NCI-H69 (cell line): Measurements from ENCODE around the gene PLCL1.

Experiments
- DNase-seq: peaks from one replicate; lab custom pipeline; 2025; lab: John Stamatoyannopoulos, UW

Gene PLCL1

DNA sequence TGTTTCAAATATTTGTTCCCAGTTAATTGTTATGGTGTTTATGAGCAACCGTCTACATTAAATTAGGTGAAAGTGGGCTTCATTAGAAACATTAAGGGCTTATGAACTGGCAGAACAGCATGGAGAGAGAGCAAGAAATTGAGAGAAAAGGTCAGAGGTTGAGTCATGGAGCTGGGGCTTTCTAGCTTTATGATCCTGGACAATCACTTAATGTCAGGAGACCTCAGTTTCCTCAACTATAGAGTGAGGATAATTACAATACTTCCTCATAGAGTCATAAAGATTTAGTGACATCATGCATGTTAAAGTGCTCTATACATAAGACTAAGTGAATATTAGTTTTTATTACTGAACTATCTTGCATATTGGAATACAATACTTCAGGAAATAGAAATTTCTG lies 83.9 kb downstream of the PLCL1 start:
- no peak for DNase-seq

DNA sequence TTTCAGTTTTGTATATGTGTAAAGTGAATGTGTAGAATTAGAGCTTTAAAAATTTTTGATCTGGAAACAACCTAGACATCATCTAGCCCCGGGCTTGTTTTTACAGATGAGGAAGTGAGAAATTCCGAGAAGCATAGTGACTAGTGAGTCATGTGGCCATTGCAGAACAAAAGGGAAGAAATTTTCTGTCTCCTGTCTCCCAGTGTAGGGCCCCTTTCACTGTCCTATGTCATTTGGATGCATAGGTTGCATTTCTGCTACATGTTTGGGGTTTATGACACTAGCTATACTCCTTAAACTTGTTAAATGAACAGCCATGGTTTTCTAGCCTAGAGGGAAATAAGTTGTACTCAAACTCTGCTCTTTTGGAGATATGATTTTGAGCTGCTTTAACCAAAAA lies 84.6 kb downstream of the PLCL1 start:
- peak; percentile 74 for DNase-seq

DNA sequence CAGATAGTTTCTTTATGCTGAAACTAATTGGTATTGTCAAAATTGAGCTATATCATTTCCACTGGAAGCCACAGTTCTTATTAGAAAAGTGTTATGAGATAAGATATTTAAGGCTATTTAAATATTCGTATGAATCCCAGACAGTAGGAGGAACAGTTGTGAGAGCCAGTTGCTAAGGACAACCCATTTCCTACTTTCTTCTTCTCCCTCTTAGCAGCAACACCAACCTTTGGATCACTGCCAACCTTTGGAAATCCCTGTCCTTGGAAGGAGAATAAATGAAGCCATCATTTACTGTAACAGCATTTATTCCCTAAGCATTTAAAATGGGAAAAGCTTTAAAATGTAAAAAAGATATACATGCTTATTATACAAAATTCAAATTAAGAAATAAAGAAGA lies 85.8 kb downstream of the PLCL1 start:
- peak; percentile 82 for DNase-seq

DNA sequence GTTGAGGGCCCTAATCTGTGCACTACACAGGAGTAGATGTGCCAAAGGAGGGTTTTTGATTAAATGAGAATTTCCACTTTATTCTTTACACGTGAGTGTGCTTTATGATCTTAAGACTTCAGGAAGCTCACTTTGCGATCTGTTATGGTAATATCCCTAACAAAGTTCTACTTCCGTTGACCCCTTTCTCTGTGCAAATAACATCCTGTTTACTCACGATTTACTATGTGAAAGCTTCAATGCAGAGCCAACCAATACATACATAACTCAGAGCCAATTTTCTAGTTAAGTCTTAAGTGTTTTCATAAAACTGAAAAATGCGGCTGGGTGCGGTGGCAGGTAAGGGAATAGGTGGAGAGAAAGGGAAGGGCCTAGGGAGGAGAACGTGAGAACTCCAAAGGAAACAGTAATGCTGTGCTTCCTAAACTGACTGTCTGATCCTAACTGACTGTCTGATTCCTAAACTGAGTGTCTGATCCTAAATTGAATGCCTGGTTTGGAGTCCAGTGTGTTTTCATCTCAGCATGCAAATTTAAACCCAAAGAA lies 87.6 kb downstream of the PLCL1 start:
- DNase-seq: peak; percentile 50

DNA sequence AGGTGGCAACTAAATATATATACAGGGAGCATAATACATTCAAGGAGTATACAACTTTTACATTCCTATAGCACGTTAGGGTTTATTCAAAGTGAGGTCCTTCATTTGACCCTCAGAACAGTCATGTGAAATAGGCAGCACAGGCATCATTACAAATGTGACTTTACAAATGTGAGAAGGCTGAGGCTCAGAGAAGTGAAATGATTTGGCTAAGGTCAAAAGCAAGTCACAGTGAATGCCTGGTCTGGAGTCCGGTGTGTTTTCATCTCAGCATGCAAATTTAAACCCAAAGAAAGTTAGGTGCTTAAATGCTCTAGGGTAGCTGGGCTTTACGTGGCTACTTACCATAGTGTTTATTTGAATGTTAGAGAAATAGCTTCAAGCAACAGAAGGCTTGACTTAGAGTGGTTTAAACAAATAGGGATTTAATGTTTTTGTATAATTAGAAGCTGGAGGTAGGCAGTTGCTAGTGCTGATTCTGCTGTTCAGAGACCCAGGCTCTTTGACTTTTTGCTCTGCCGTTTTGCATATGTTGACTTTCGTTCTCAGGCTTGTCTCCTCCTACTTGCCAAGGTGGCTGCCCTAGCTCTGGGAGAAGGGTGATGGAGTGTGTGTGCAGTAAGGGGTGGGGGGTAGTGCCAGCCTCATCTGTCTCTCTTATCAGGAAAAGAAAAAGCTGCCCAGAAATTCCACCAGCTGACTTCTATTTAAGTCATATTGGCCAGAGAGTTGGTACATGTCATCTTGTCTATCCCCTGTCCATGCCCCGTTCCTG lies 89.2 kb downstream of the PLCL1 start:
- peak; percentile 64 for DNase-seq

DNA sequence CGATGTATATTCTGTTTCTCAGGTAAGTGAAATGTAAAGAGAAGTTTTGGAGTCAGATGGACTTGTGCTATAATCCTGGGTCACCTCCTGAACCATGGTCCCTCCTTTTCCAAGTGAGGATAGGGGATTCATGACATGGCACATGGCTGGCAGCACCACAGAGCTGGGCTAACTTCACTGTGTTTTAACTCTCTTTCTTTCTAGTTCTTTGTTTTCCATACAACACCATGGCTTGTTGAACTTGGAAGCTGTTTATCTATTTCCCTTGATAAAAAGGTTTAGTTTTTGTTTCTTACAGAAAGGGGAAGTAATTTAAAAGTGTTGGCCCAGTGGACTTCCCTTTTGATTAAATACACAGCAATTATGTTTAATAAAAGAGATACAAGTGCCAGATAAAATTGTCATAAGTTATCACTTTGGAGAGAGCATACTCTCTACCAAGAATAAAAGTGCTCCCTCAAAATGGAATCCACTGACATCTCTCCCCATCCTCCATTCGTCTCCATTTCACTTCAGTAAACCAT lies 90.4 kb downstream of the PLCL1 start:
- DNase-seq: no peak

DNA sequence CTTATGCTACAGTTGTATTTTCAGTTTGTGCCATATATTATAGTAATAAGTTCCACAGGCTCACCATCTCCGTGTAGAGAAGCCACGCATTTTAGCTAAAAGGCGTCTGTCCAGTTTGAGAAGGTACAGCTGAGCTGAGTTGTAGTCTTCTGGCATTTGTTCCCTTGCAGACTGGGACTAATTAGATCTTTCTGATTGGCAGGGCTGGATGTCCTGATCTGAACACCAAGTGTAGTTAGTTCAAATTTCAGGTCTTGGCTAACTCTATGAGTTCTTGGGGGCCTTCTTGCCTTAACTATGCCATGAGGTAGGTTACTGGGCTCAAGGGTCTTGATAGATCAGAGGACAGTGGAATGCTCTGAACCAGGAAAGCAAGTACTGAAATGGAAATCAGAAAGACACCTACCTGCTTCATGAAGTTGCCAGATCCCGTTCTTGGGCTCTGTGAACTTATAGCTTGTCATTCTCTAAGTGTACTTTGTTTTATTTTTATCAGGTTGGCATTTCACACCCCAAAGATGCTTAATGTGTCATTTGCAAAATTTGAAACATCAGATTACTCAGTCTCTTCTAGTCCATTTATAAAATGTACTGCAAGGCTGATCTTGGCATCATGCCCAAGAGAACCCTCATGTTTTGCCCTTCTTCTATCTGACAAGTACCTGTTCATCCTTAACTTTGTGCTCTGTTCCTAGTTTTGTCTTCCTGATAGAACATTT lies 93.7 kb downstream of the PLCL1 start:
- DNase-seq: no peak

DNA sequence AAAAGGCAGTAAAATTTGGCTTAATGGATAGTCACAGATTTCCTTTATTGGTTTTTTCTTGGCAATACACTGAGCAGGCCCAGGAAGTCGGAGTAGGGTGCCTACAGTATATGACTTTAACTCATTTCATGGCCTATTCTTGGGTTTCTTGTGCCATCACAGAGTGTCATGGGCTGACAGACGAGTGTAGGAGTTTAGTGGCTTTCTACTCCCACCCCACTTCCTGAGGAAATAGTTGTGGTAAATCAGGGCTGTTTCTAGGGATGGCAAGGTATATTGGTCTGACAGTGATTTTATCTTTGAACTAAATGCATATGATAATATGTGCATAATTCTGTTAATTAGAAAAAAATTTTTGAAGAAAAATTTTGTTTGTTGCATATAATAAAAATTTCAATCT lies 100.1 kb downstream of the PLCL1 start:
- DNase-seq: no peak

DNA sequence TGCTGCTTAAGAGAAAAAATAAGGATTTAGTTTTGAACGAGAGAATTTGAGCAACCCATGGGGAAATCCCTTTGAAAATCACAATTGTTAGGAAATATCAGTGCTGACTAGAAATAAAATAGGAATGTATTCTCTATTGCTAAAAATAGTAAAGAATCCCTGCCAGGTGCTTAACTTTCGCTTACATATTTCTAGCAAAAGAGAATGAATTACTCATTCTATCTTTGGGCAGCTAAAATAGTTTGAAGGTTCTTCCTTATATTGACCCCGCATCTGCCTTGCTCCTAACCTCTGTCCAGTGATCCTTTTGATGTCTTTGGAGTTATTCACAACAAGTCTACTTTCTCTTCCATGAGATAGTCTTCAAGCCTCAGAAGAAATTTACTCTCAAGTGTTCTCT lies 103.8 kb downstream of the PLCL1 start:
- DNase-seq: no peak

DNA sequence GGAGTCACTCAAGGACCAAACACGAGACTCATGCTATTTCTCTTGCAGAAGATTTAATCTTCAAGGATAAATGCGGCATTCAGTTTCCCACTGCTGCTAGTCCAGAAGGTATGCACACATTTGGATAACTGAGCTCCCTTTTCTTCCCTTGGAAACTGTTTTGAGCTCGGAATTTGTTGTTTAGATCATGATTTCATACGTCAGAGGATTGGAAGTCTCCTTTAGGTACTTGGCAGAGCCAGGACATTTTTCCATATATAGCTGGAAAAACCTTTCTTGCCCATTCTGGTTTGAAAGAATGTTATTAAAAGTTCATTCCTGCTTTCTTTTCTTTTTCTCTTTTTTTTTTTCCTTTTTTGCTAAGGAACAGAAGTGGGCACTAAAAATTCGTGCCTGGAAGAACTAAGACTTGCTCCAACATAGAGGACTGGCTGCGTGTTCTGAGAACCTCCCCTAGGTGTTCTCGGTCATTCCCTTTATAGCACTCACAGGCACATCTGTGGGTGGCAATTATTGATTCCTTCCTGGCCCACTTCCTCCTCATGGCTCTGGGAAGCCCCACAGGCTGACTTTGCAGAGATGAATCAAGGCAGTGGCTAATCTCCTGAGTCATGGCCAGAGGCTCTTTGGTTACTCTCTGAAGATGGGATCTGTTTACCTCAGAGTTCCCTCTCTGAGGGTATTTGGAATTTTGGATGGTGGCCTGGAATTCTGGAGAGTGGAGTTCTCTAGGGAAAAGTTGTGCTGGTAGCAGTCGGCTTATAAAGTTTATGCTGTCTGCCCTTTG lies 104.8 kb downstream of the PLCL1 start:
- no peak for DNase-seq

DNA sequence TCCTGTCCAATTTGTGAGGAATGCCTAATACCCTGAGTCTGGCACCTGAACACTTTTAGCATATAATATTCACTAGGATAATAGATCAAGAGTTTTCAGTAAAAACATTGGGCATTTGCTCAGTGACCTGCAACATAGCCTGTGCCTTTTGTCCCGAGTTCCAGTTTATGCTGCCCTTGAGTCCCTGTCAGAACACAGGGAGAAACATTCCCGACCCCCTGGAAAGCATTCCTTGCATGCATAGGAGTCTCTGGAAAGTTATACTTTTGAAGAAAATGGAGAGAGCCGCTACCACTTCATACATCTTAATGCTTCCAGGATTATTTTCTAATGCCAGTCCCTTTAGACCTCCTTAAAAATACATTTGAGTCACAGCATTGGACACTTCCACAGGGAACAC lies 107.3 kb downstream of the PLCL1 start:
- DNase-seq: no peak

DNA sequence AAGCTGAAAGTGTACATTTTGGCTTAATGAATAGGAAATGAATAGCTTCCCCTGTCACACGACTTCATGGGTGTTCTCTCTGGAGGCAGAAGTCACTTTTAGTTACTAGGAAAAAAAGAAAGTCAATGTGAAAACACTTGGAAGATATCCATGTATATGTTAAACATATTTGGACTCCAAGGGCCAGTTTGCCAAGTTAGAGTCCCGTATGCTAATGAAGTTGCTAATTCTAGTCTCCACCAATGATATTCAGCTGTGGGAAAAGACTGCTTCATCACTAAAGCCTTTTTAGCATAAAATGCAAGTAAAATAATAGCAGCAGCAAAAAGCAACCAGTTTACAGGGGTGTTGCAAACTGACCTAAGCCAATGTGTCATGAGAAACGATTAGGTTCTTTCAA lies 108.7 kb downstream of the PLCL1 start:
- DNase-seq: no peak

DNA sequence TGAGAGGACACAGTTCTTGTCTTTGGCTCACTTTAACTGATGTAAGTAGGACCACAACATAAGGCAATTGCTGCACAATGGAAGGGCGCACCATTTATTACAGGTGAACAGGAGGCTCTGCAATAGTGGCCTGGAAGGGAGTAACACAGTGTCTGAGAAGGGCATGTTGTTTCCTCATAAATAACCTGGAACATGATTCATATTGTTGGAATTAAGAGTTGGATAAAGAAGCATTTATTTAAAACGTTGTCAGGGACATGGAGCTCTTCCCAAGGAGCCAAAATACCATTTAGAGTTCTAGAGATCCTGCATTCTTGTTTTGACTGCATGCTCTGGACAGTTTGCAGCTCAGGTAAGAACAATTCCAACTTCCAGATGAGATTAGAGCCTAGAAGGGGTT lies 110.4 kb downstream of the PLCL1 start:
- no peak for DNase-seq

DNA sequence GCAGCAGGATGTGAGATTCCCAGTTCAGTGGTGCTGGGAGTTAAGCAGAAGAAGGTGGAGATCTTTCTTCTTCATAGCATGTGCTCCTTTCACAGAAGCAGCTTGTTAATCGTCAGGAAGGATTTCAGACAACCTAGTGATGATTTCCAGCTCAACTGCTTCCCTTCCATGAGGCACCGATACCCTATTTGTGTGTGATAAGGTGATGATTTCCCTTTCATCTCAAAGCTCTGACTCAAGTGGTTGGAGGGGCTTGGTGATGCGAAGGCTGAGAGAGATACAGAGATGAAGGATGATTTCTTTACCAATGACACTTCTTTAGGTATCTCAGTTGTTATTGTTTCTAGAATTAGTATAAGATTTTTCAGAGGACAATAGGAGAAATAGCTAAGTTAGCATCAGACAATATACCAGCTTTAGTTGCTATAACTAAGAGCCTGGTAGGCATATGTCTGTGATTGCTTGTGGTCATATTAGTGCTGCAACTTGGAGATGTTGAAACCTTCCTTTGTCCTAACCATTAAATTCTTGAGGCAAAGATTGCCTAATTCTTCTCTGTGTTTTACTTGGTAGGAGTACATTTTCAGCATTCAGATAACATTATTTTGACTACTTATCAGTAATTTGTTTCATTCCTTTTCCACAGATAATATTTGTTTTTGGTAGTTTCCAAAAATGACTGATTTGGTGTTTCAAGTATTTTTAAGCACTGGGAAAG lies 111.3 kb downstream of the PLCL1 start:
- no peak for DNase-seq

DNA sequence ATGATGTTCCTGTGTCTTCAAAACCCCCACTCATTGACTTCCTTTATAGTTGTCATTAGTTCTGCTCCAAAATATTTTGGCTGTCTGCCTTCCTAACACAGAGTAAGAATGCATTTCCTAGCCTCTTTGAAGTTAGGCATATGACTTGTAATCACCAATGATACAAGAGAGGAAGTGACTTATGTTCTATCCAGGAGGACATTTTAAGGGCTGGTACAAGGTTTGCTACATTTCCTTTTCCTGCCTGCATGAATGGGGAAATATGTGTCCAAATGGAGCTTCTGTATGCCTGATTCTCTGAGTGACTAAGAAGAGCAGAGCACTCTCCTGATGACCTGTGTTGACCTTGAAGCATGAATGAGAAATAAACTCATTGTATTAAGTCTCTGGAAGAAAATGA lies 115.1 kb downstream of the PLCL1 start:
- no peak for DNase-seq

DNA sequence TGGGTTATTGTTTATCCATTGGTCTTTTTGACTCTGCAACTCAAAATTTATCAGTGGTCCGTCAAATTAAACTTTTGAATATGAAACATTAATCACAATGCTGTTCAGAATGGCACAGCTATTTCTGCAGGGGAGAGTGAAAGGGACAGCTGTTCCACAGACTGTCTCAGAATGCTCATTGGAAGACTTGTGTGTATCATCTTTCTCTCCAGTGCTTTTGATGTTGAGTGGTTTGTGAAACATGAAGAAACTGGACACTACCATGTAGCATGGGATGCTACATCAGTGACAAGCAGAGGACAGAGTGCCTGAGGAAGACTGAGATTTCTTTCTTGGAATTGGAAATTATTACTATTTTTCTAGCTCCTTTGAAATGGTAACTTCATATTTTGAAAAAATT lies 115.7 kb downstream of the PLCL1 start:
- DNase-seq: peak; percentile 15

DNA sequence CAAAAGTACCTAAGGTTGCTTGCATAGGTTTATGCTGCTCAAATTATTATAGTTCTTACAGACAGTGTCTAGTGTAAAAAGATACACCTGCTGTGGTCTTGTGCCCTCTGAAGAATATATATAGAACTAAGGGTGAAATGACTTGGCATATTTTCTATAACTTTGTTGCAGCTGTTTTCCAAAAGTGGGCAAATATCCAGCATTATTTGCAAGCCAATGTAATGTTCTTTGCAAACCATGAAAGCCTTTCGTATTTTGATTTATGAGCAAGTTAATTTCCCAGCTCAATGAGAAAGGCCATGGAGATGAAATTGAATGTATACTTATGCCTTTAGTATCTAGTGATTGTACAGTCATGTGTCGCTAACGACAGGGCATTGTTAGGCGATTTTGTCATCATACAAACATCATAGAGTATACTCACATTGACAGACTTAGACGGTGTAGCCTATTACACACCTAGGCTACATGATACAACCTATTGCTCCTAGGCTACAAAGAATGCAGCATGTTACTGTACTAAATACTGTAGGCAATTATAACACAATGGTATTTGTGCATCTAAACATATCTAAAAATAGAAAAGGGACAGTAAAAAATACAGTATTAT lies 116.3 kb downstream of the PLCL1 start:
- DNase-seq: peak; percentile 46

DNA sequence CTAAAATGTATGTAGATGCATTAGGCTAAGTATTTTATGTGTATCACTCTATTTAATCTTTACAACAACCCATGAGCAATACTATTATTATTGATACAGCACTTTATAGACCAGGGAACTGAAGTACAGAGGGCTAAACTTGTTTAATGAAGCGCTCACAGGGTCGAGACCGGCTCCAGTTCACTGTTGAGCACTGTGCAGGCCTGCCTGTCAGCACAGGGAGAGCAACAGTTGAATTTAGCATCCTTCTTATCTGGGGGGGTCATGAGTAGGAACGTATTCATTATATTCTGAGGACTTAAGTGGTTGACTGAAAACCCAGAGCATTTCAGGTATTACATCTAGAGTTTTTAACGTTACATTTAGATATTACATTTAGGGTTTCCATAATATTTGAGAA lies 120.1 kb downstream of the PLCL1 start:
- no peak for DNase-seq

DNA sequence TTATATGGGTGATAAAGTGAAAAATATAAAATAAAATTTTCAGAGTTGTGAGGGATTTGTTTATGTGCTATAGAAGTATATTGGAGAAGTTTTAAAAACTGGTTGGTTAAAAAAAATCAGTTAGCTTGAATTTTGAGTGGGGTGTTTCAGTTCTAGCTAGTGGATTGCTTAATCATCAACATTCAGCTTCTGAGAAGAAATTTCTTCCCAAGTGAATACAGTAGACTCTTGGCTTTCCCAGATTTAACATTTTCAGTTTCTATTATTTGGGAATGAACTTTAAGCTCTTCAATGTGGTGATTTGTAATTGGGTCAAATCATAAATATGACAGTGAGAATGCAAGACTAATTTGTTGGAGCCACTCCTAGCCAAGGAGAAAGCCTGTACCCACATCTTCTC lies 120.8 kb downstream of the PLCL1 start:
- no peak for DNase-seq

DNA sequence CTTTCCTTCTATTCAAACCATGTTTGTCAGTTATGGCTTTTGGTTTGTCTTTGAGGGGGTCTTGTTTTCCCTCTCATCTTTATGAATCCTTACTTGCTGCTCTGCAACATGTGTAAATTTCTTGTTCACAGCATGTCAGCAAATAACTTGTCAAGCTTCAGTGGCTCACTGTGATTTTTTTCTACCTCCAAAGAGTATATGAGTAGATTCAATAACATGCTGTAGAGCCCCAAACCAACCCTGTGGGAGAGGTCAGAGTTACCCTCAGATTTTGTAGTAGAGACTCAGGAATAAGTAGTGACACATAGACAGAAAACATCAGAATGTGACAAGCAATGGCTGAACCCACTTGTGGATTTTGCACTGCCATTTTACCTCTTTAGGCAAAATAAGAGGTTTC lies 121.6 kb downstream of the PLCL1 start:
- DNase-seq: no peak

DNA sequence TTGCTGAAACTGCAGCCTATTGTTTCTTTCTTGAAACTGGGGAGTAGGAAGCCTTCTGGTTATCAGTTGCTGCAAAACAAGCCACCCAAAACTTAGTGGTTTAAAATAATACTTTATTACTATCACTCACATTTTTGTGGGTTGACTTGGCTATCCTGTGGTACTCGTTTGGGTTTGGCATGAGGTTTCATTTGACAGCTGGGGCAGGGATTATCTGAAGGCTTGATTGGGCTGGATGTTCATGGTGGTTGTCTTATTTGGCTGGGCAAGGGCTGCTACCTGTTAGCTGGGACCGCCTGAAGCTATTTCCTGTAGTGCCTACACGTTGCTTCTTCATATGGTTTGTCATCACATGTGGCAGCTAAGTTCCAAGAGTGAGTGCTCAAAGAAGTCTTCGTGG lies 122.3 kb downstream of the PLCL1 start:
- no peak for DNase-seq
